GM12873 (cell line): Measurements from ENCODE around the gene STX18.

Experiments used
- TF ChIP-seq, protein P1 (sequence below): IDR thresholded peaks from 2 replicates; pipeline ENCODE4 v1.5.1; 2012; ENCODE audit warnings: low read depth, mild to moderate bottlenecking, moderate library complexity, low read length, control low read depth; ENCODE audit not compliant: insufficient read depth; ENCODE audit errors: missing control alignments

The STX18 gene

DNA sequence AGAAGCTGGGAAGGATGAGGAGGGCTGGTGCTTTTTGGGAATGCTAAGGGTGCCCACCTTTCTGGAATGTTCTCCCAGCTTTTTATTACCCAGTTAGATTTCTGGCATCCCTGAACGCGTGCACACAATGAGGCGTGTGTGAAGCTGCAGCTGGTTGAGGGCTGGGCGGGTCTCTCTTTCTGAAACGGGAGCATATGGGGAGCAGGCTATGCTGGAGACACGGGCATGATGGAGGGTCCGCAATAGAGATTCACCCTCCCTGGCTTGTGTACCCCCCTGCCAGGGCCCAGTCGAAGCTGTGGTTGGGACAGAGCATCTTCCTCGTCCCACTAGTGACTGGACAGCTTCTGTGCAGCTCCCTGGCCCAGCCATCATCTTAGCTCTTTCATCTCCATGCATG, 146.5 kb downstream of the STX18 start:
- TF ChIP-seq, protein P1, sequence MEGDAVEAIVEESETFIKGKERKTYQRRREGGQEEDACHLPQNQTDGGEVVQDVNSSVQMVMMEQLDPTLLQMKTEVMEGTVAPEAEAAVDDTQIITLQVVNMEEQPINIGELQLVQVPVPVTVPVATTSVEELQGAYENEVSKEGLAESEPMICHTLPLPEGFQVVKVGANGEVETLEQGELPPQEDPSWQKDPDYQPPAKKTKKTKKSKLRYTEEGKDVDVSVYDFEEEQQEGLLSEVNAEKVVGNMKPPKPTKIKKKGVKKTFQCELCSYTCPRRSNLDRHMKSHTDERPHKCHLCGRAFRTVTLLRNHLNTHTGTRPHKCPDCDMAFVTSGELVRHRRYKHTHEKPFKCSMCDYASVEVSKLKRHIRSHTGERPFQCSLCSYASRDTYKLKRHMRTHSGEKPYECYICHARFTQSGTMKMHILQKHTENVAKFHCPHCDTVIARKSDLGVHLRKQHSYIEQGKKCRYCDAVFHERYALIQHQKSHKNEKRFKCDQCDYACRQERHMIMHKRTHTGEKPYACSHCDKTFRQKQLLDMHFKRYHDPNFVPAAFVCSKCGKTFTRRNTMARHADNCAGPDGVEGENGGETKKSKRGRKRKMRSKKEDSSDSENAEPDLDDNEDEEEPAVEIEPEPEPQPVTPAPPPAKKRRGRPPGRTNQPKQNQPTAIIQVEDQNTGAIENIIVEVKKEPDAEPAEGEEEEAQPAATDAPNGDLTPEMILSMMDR: no peak

- TF ChIP-seq, protein P1: no peak
Measured at GRCh38 chr4:4394644-4395043, 147.2 kb downstream of the STX18 start.

- TF ChIP-seq, protein P1: no peak
Measured at GRCh38 chr4:4392501-4393183, 149.2 kb downstream of the STX18 start.

- TF ChIP-seq, protein P1: no peak
Measured at GRCh38 chr4:4391866-4392265, 150.0 kb downstream of the STX18 start.

DNA sequence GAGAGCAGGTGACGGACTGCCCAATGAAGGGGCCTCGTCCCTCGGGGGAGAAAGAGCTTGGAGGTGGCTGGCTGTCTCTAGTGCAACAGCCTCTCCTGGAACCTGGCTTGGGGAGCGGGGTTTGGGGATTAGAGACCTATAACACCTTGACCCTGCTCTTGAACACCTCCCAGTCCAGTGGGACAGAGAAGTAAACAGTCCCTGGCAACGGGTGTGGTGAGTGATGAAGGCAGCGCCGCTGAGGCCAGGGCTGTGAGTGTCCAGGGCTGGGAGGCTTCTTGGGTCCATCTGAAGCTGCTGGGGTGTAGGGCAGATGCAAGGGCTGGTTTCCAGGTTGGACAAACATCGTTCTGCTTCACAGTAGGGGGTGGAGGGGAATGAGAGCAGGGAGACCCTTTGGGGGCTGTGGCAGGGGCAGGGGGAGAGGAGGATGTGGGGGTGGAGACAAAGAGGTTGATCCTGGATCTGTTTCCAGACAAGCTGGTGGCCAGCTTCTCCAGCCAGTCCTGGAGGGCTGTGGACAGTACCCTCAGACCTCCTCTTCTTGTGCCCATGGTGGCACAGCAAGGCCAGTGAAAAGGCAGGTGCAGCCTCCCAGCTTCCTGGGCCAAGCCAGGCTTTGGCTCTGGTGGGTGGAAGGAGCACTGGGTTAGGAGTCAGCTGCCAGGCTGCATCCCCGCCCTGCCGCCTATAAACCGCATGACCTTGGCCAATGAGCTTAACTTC, 151.2 kb downstream of the STX18 start:
- TF ChIP-seq, protein P1: no peak

DNA sequence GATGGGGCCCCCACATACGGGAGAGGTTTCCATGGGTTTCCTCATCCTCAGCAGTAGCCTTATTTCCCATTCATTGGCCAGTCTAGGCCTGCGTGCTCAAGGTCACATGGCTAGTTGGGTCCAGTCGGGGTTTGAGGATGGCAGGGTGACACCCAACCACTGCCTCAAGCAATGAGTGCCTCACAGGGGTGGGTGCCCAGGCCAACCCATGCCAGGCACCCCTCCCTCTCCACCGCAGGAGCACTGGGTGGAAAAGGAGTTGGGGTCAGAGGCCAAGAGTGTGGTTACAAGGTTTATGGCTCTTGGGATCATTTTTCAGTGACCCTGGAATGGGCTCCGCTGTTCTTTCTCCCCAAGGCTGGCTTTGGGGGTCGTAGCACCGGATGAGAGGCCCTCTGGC, 151.8 kb downstream of the STX18 start:
- TF ChIP-seq, protein P1: no peak

DNA sequence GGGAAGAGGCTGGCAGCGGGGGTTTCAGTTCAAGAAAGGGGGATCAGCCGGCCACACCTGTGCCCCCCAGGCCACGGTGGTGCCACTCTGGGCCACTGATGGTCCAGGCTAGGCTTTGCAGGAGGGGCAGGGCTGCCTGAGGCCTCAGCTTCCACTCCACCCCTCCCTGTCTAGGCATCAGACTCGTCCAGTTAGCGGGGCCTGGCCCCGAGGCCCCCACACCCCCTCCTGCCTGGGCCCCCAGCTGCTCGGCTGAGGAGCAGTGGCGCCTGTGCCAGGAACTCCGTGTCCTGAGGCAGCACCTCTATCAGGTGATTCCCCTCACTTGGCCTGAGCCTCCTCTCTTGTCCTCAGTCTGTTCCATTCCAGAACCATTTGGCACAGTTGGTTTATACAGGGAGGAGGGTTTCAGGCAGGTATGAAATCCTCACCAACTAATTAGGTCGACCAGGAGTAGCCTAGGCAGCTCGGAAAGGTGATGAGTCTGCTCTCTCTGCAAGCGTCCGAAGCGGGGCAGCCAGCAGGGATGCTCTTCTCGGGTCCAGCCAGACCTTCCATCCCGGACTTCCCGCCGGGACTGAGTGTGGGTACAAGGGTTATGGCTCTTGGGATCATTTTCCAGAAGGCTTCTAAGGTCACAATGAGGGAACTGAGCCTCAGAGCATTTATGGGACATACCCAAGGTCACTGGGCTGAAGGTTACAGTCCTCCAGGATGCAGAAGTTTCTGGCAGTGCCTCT, 152.8 kb downstream of the STX18 start:
- TF ChIP-seq, protein P1: no peak
